CD4-positive, alpha-beta T cell treated with Interleukin-6 at 100 ng/mL for 8 hours (primary cell): ENCODE results near the gene CLTC.

ENCODE experiments used
- DNase-seq: peaks from one replicate; pipeline ENCODE4 v3.0.0-alpha.2; 2020; ENCODE audit warnings: mixed read lengths, low spot score

CLTC gene

GRCh38 chr17:59683283-59683682, 63.6 kb downstream of the CLTC start:
- no peak for DNase-seq

DNA sequence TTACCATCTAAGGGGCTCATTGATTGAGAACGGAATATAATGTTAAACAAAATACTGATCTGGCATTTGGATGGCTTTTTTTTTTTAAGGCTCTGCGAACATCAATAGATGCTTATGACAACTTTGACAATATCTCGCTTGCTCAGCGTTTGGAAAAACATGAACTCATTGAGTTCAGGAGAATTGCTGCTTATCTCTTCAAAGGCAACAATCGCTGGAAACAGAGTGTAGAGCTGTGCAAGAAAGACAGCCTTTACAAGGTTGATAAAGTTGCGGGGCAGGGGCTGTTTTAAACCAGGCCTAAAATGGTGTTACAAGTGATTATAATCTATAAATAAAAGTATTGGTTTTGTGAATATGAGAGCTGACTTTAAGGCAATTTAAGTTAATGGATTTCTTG, 65.3 kb downstream of the CLTC start:
- DNase-seq = no peak

DNA sequence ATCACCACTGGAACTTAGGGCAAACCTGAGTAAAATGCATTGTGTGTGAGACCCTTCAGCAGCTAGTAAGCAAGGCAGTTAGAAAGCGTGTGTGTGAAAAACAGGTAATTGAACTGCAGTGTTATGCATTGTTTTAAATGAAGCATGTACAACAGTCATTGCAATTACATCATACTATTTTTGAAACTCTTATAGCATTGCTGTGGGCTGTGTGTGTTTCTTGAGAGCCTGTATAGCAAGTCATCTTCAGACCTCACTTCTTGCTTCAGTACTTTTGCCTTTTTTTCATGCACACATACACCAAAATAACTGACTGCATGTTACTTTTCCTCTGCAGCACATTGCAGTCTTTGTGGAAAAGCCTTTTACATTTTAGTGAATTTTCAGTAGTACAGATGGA, 68.3 kb downstream of the CLTC start:
- no peak for DNase-seq

- no peak for DNase-seq
These were observed 68.8 kb downstream of the CLTC start for GRCh38 chr17:59688496-59688895.

DNA sequence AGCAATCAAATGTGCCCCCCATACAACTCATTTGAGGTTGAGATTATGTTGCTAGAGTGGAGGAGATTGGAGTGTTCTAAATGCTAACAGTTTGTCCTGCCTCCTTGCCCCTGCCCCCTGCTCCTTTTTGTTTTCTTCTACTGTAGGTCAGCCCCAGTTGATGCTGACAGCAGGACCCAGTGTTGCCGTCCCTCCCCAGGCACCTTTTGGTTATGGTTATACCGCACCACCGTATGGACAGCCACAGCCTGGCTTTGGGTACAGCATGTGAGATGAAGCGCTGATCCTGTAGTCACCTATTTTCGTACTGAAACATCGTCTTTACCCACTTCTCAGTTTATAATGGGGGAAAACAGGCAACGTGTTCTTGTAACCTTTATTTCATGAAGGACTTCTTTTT, 73.9 kb downstream of the CLTC start:
- no peak for DNase-seq

- DNase-seq = no peak
These were observed 74.6 kb downstream of the CLTC start for GRCh38 chr17:59694344-59694743.

DNA sequence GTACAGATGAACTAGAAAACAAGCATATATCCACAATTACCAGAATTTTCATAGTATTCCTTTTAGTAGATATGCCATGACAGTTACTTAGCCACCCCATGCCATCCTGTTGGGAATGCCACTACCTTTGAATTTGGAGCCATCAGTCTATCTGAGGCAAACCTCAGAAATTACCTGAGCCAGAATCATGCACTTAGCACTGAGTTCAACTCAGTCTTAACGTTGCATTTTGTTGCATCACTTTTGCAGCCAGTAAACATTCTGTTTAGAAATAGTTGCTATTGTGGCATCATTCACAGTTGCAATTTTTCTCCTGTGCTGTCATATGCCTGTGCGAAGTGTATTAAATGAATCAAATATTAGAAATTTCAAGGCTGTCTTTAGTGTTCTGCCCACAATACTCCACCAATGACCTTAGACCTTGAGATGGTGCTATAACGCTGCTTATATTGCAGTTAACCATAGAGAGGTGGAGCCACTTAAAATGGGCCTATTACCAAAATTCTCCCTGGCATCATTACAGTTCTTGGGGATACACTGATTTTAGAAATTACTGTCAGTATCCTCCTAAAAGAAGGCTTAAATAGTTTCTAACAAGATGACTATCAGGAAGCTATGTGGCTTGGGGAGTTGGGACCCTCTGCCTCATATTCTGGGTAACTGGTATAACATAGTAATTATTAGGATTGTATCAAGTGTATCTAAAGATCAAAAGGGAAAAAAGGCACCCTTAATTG, 76.4 kb downstream of the CLTC start:
- no peak for DNase-seq

DNA sequence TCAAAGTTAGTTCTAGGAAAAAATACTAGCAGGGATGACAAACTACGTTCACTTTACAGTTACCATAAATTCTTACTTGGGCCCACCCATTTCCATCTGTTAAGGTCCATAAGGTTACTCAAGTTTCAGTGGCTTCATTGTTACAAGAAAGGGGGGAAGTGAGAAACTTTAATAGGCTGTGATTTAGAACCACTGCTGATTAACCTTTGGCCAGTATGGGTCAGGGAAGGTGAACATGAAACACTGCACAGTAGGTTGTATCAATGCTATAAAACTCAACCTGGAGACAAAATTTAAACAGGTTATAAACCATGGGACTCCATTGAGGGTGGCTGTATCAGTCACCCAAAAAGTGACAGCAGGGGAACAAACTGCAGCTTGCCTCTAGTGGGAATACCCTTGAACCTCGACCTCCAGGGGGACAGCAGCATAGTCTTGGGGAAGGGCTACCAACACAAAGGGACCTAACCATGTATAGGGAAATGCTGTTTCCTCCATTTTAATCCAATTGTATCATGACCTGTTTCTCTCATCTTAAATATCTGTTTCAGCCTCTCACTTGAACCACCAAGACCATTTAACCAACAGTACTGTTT, 77.1 kb downstream of the CLTC start:
- DNase-seq = no peak

DNA sequence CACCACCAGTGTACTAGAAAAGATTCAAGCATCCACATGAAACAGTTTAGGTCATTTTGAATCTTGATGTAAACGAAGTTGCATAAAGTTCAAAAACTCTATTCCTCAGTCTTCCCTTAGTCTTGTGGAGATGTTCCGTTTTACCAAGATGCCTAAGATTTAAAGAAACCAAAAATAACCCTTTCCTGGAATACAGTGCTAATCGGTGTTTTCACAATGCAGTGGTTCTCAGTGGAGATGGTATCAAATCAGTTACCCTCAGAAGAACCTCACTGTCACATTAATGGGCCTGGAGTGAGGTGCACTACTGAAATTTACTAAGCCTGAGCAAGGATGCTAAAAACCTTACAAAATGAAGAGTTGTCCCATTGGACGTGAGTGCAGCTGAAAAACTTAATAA, 78.4 kb downstream of the CLTC start:
- no peak for DNase-seq

- no peak for DNase-seq
These were observed 79.5 kb downstream of the CLTC start for GRCh38 chr17:59699218-59699617.

- no peak for DNase-seq
These were observed 80.1 kb downstream of the CLTC start for GRCh38 chr17:59699786-59700185.

- no peak for DNase-seq
These were observed 82.6 kb downstream of the CLTC start for GRCh38 chr17:59702304-59702703.

DNA sequence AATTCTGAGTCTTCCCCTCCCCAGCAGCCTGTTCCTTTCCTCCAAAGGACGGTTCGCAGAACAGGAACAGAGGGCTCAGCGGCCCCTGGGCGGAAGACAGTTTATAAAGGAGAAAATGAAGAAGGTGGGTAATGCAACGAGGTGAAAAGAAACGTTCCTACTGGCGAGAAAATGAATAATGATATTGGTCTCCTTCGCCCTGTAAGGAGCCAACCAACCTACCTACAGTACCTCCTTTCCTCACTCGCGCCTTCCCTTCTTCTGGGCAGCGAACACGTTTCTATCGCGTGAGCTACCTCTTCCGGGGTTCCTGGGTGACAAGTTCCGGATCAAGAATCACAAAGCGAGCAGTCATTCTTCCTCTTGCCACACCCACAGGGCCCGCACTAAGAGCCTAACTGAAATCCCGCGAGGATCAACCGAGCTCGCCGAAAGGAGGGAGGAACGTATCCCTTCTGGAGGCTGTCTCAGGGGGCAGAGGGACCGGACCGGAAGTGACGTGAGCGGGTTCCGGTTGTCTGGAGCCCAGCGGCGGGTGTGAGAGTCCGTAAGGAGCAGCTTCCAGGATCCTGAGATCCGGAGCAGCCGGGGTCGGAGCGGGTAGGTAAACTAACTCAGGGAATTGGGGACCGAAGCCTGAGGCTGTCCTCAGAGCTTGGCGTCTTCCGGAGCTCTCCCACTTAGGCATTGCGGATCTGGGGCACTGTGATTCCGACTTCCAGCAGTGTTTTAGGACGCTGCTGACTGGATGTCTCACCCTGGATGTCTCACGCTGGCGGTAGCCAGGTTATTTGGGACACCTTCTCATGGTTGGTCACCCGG, 87.7 kb downstream of the CLTC start, which contains the start of the genes PTRH2 and VMP1:
Gene PTRH2, minus strand, starts transcription at position 282 of the 822 bp plus-strand sequence. CDS start 9,452 bp downstream, outside the sequence.
Gene VMP1, plus strand, starts transcription at position 506 of the 822 bp plus-strand sequence. CDS start 23,793 bp downstream, outside the sequence.
- peak; percentile 85 for DNase-seq

- DNase-seq = no peak
These were observed 88.3 kb downstream of the CLTC start for GRCh38 chr17:59707971-59708430.

GRCh38 chr17:59711936-59712335, 92.2 kb downstream of the CLTC start:
- DNase-seq = no peak

- DNase-seq = no peak
These were observed 93.2 kb downstream of the CLTC start for GRCh38 chr17:59712862-59713261.

- DNase-seq = no peak
These were observed 94.6 kb downstream of the CLTC start for GRCh38 chr17:59714255-59714654.

- no peak for DNase-seq
These were observed 96.7 kb downstream of the CLTC start for GRCh38 chr17:59716427-59716826.

- DNase-seq = no peak
These were observed 99.8 kb downstream of the CLTC start for GRCh38 chr17:59719526-59719925.

DNA sequence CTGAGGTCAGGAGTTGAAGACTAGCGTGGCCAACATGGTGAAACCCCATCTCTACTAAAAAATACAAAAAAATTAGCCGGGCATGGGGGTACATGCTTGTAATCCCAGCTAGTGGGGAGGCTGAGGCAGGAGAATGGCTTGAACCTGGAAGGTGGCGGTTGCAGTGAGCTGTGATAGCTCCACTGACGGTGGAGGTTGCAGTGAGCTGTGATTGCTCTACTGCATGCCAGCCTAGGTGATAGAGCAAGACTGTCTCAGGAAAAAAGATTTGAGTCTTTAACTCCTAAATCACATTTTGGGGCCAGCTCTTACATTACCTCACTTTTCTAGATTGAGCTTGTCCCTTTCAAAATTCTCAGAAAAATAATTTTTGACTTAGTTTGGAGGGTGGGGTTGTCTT, 102.9 kb downstream of the CLTC start:
- no peak for DNase-seq

GRCh38 chr17:59723041-59723440, 103.3 kb downstream of the CLTC start:
- no peak for DNase-seq

DNA sequence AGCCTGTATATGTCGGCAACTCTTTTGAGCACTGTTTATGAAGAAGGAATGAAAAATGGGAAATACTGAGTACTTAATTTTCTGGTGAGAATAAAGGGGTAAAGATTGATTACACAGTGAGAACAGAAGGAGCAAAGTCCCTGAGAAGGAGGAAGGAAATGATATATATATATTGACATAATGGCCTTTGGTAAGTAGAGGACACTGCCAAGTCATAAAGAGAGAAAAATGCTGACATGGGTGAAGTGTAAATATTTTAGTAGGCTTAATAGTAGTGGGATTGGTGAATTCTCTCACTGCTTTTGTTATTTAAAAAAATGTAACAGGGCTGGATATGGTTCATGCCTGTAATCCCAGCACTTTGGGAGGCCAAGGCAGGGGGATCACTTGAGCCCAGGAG, 103.9 kb downstream of the CLTC start:
- no peak for DNase-seq

DNA sequence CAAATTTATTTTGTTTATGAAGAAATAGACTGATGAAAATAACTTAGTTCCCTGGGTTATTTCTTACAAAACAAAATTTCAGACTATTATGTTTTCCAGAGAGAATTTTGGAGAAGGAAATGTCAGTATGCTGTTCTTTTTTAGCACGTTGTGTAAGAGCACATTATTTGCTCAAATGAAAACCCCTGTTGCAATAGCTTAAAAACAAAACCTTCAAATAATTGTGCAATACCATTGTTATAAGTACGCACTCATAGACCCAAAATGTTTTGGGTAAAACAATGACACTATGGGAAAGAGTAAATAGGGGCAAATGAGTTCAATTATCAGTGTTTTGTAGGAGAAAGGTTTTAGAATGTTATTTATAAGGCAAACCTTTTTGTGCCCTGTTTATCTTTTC, 106.0 kb downstream of the CLTC start:
- no peak for DNase-seq
